NCI-H2107 (cell line): Measurements from ENCODE around the gene SUSD4.

ENCODE experiments used
- DNase-seq: peaks from one replicate; lab custom pipeline; 2025; lab: John Stamatoyannopoulos, UW

SUSD4 gene

GRCh38 chr1:223228931-223229528 lies 134.9 kb downstream of the SUSD4 start:
- no peak for DNase-seq

DNA sequence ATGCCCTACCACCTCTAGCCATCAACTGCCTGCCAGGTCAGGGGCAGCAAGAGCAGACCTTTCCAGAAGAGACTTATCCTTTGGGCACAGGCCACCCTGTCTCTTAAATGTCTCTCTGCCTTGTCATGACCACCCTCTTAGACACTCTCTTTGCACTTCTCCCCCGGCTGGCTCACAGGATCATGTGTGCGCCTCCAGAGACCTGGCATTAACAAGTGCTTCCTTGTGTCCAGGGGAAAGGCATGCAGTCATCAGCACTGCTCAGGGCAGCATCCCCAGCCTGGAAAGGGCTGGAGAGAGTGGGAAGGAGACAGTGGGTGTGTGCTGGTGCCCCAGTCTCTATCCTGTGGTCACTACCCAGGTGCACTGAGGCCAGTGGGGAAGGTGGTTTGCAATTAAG lies 135.8 kb downstream of the SUSD4 start:
- DNase-seq, result no peak

DNA sequence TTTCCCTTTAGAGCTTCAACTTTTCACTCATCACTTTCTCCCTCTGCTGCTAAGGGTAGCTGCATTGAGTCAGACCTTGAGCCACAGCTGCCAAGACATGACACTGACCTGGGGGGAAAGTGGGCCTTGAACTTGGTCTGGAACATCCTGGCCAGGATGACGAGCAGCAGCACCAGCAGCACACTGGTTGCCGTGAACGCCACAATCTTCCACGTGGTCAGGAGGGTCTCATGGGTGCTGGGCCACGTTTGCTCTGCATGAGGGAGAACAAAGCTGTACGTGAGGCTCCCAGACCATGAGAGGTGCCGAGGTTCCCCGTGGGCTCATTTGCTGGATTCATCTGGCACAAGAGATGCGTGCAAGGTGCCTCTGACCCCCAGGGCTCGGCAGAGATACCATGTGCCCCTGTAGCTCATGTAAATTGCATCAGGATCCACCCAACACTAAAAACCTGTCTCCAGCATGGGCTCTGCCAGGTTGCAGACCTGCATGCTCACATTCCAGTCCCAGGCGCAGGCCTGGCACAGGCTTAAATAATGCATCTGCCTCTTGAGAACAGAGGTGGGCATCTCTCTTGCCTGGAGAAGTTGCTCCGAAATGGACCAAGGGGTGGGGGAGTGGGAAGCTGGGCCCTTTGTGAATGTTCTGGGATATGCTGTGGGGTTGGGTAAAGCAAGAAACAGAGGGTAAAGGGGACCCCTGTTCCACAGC lies 136.3 kb downstream of the SUSD4 start:
- no peak for DNase-seq

- DNase-seq, result no peak
These were observed 136.9 kb downstream of the SUSD4 start for GRCh38 chr1:223227031-223227430.

DNA sequence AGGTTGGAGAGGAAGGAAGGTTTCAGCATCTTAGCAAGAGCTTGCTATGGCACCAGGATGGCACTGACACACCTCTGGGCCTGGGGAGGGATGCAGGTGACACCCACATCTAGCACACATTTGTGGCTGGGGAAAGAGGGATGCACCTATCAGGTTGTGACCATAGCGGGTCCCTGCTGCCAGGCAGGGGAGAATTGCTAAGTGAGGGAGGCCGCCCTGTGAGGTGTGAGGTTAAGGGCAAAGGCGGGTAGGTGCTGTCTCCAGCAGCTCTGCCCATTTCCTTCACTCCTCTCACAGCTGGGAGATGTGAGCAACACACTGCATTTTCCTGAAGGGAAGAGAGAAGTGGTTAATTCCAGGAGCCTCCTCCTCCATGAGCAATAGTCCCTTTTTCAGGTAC lies 137.7 kb downstream of the SUSD4 start:
- DNase-seq, result no peak

GRCh38 chr1:223225481-223225880 lies 138.5 kb downstream of the SUSD4 start:
- no peak for DNase-seq

GRCh38 chr1:223225061-223225460 lies 138.9 kb downstream of the SUSD4 start:
- DNase-seq, result no peak

DNA sequence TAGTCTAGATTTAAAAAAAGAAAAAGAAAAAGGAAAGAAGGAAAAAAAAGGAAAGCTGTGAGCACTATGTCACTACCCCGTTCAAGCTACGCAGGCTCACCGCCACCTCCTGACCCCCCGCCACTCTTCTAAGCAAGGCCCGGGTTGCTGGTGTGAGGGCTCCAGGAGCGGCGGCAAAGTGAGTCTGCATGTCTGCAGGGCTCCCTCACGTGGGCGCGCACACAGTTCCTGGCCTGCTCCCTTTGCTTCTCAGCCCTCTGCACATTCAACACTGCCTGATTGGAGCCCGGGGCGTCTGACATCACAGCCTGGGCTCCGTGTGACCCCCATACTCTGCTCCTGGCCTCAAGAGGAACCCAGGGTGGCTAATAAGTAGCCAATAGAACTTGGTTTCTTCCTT lies 139.5 kb downstream of the SUSD4 start:
- no peak for DNase-seq

GRCh38 chr1:223223091-223223995 lies 140.6 kb downstream of the SUSD4 start:
- DNase-seq, result no peak

DNA sequence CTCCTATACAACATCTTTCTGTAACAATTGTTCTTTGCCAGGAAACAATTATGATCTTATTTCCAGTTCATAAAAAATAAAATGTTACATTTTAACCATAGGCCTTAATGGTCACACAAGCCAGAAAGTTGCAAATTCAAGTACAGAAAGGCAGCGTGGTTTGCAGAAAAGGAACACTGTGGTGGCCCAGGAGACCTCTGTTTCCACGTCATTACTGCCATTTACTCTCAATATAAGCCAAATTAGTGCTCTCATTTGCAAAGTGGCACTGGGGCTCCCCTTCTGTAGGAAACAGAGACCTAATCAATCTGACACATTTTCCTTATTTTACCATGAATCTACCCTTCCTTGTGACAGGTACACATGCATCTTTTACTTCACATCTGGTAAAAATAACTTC lies 141.6 kb downstream of the SUSD4 start:
- DNase-seq, result no peak

DNA sequence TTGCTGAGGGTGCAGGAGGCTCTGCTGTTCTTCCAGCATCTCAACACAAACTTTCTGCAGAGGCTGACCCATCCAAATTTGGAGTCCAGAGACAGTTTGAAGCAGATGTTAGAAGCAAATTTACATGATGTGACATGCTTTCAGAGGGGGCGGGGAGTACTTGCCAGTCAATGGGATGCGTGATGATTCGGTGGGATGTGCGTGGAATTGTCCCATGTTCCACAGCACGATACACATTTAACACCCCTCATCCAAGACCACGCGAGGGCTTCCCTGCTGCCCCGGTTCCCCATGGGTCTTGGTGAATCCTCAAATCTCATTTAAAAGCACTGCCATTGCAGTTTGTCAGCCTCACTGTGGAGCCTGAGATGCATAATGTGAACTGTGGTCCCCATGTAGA lies 142.3 kb downstream of the SUSD4 start:
- no peak for DNase-seq

DNA sequence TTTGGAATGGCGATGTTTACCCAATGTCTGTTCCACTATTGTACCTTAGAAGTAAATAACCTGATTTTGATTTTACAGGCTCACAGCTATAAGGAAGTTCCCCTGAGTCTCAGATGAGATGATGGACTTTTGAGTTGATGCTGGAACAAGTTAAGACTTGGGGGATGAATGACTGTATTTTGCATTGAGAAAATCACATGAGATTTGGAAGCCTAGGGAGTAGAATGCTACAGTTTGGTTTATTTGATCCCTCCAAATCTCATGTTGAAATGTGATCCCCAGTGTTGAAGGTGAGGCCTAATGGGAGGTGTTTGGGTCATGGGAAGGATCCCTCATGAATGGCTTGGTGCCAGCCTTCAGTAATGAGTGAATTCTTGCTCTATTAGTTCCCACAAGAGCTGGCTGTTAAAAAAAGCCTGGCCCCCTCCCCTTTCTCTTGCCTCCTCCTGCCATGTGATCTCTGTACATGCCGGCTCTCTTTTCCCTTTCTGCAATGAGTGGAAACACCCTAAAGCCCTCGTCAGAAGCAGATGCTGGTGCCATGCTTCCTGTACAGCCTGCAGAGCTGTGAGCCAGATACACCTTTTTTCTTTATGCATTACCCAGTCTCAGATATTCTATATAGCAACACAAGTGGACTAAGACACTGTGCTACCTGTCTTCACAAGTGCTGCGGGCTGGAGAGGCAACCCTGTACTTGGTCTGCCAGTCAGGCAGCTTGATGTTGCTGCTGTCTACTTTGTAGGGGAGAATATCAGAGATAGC lies 143.9 kb downstream of the SUSD4 start:
- DNase-seq, result no peak

- DNase-seq, result no peak
These were observed 144.7 kb downstream of the SUSD4 start for GRCh38 chr1:223219318-223219635.

DNA sequence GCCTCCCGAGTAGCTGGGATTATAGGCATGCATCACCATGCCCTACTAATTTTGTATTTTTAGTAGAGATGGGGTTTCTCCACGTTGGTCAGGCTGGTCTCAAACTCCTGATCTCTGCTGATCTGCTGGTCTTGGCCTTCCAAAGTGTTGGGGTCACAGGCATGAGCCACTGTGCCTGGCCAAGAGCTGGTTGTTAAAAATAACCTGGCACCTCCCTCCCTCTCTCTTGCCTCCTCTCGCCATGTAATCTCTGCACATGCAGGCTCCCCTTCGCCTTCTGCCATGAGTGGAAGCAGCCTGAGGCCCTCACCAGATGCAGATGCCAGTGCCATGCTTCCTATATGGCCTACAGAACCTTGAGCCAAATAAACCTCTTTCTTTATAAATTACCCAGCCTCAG lies 146.2 kb downstream of the SUSD4 start:
- DNase-seq, result no peak

- no peak for DNase-seq
These were observed 147.3 kb downstream of the SUSD4 start for GRCh38 chr1:223216531-223217205.

DNA sequence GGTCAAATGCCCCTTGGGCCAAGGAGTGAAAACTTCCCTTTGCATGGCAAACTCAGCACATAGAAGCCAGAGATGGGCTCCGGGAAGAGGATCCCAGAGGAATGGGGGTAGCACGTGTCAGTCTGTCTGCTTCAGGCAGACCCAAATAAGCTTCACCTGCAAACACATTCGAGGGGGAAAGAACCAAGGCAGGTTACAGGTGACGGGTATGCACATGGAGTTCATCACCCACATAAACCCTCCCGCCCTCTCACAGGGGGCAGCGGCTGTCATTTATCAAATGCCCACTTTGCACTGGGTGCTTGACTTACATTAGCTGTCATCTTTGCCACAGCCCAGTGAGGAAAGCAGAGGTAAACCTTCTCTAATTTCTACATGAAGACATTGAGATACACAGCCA lies 147.9 kb downstream of the SUSD4 start:
- no peak for DNase-seq

DNA sequence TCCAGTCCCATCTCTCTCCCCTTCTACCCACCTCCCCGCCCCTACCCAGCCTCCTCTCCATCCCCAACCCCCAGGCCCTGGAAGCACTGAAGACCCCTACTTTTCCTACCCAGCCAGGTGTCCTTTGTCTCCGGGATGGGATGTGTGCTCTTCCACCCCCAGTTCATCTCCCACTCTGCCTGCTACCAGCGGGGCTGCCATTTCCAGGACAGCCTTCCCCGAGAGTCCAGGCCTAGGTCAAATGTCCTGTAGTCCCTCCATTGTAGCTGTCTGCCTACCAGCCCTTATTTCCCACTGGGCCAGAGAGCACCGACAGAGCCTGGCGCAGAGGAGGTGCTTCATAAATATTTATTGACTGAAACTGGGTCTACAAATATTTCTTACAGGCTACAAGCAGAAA lies 148.9 kb downstream of the SUSD4 start:
- DNase-seq, result no peak

DNA sequence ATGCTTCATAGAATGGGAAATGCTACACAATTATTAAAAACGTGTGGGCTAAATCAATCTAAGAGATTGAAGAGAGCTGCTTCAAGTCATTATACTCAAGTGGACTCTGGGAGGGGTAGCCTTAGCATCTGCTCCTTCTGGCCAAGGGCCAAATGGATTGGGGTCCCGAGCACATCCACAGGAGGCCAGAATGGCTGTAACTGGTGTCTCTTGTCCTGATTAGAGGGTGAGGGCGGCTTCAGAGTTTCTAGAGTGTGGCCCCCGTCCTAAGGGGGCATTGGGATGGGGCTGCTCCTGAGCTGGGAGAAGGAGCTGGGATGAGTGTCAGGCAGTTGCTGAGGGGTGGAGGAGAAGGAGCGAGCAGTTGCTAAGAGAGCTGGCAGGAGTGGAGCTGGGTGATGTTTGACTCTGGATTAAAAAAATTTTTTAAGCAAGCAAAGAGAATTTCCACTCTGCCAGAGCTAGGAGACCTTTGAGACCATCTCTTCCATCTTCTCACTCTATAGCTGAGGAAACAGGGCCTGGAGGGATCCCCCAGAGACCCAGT lies 149.6 kb downstream of the SUSD4 start:
- DNase-seq, result no peak

DNA sequence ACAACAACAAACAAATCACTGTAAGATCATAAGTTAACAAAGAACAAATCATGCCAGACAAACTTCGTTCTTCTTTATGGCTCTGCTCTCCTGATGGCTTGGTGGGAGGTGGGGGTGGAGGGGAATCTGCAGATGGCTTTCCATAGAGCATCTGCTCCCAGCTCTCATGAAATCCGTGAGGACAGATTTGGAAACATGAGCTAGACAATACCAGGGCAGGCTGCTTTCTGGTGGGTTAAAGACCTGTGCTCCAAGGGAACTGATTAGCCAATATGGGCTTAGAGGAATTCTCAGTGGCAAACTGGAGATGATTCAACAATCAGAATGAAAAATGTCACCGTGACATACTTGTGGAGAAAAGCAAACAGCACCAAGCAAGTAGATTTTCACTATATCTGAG lies 151.5 kb downstream of the SUSD4 start:
- no peak for DNase-seq

DNA sequence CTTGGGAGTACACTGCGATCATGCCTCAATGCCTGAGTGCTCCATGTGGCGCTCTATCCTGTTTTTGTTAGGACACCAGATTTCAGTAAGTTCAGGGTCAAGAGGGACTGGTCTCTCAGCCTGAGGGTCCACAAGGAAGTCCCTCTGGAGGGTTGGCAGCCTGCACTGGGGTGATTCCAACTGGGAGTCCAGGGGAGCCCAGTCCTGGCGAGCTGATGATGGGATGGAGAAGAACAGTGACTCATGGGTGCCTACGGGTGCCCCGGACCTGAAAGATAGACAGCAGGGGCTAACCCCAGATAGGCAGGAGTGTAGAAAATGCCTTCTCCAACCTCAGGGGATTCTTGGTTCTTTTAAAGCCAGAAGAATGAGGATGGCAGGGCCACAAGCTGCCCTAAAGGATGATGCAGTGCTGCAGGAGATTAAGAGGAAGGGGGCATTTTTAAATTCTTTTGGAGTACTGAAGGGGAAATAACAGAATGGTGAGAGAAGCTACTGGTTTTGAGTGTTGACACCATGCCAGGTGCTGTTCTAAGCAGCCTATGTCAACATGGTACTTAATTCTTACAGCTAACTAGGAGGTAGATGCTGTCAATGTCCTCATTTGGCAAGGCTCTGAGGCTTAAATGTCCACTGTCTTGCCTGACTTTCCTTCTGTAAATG lies 152.5 kb downstream of the SUSD4 start:
- no peak for DNase-seq

DNA sequence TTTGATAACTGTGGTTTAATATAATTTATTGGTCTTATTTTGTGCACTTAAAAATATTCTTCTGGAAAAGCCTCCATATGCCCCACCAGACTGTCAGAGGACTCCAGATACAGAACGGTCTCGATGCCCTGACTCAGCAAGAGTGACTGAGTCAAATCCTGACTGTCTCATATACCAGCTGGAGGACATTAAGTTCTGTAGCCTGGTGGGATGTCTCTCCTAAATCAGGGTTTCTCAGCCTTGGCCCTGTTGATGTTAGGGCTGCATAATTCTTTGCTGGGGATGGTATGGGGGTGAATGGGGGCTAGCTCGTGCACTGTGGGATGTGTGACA lies 153.2 kb downstream of the SUSD4 start:
- no peak for DNase-seq
